DND-41 (cell line): ENCODE data around the gene HTD2.

Experiments used
- CTCF ChIP-seq: IDR thresholded peaks from 2 replicates; pipeline ENCODE4 v1.5.1; 2012; ENCODE audit warnings: borderline replicate concordance, low read length, moderate library complexity, mild to moderate bottlenecking; ENCODE audit not compliant: poor library complexity, severe bottlenecking; ENCODE audit errors: extremely low read depth
- EZH2 ChIP-seq: IDR thresholded peaks from 3 replicates; pipeline ENCODE4 v1.6.1; 2012; ENCODE audit warnings: borderline replicate concordance, low read depth, mild to moderate bottlenecking, moderate library complexity, low read length, inconsistent platforms; ENCODE audit not compliant: severe bottlenecking

DNA sequence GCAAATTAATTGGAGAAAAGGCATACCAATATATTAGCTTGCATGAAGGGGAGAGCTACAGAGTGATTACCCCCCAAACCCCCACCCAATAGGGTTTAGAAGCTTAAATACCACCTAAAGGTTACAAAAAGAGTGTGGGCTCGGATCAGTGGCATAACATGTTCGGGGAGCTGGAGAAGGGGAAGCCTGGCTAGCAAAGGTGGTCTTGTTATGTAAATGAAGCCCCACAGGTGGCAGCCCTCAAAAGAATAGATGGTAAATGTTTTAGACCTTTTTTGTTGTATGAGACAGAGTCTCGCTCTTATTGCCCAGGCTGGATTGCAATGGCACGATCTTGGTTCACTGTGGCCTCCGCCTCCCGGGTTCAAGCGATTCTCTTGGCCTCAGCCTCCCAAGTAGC lies 15.5 kb downstream of the HTD2 start:
- TF ChIP-seq EZH2 (no peak), CTCF (no peak)
